ENCODE data around the gene TCAIM.
"Not testable (repeated sequence)": the region's sequence is repeated elsewhere in the genome, so short reads cannot be mapped to it uniquely, and the experiment has no call there.

TCAIM gene

DNA sequence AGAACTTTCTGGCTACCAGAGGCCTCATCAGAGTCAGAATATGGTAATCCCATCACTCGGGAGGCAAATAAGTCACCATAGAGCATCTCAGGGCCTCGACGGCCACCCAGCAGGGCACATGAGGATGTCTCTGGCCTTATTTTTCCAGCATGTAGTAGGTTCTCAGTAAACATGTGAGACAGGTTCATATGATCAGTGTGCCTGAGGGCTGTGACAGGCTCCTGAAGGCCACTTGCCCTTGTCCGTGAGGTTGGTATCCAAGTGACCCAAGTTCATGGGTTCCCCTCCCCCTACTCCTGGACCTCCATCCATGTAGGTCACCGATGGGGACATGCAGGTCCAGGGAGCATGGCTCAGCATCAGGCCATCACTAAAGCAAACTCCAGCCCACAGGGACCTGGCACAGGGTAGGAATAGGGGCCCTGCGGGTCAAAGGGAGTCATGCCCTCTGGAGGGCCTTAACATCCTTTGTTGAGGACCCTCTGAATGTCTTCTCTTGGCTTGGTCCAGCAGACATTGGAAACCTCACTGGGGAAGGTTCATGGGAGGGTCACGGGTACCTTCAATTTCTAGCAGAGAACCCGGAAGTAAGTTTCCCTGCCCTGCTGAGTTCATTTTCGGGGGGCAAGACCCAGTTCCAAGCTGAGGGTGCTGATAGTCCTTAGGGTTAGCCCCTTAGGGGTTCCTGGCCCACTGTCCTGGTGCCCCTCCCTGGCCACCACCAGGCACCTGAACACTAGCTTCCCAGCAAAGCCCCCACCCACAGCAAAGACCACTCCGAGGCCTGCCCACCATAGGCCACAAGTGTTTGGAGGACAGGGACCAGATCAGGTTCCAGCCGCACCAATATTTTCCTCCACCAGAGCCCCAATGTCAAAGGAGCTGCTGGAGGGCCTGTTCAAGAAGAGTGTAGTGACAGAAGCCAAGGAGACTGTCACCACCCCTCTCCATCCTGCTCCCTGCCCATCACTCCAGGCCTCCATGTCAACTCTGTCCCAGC lies 77.8 kb downstream of the TCAIM start:
- no peak for DNase-seq

DNA sequence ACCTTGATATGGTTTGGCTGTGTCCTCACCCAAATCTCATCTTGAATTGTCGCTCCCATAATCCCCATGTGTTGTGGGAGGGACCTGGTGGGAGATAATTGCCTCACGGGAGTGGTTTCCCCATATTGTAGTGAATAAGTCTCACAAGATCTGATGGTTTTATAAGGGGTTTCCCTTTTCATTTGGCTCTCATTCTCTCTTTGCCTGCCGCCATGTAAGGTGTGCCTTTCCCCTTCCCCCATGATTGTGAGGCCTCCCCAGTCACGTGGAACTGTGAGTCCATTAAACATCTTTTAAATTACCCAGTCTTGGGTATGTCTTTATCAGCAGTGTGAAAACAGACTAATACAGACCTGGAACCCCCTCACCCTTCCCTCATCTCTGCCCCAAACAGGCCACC lies 79.6 kb downstream of the TCAIM start:
- DNase-seq, result not testable (repeated sequence)

DNA sequence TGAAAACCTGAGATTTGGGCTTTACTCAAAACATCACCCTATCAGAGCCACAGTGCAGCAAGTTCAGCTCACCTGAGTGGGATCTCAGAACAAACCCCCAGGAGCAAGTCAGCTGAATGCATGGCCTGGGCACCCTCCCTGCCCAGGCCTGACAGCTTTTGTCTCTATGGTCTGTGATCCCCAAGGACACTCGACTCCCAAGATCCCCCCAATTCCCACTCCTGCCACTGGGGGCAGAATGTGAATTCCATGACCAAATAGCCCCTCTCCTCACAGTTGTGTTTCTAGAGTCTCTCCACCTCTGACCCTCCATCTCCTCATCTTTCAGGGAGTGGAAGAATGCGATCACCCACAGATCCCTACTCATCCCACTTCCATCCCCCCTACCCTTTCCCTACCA lies 80.0 kb downstream of the TCAIM start:
- DNase-seq, result no peak

DNA sequence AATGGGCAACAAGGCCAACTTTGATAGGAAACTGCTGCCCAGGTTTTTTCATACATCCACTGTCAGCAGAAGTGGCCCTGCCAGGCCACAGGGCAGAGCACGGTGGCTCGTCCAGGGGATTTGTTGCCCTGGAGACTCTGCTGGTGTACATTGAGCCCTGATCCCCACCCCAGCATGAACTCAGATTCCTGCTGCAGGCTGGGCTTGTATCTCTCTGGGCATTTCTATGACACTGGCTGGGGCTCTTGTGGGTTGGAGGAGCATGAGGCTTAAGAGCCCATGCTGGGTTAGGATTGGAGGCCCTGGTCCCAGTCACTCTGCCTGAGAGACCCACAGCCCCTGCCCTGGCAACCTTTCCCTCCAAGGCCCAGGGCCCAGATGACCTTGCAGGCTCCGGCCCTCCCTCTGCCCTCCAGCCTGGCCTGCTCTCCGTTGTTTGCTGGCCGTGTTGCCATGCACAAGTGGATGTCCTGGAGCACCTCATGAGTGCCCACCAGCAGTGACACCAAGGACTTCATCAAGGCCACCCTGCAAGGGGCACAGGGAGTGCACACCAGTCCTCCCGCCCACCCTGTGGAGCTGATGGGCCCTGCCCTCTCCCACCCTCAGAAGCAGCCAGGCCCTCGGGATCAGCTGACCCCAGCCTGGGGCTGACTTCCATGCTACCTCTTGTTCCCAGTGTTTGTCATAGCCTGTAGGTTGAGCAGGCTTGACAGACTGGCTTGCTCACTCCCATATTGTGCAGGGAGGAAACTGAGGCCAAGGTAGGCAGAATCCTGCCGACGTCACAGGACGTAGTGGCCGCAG lies 80.8 kb downstream of the TCAIM start:
- DNase-seq, result no peak

DNA sequence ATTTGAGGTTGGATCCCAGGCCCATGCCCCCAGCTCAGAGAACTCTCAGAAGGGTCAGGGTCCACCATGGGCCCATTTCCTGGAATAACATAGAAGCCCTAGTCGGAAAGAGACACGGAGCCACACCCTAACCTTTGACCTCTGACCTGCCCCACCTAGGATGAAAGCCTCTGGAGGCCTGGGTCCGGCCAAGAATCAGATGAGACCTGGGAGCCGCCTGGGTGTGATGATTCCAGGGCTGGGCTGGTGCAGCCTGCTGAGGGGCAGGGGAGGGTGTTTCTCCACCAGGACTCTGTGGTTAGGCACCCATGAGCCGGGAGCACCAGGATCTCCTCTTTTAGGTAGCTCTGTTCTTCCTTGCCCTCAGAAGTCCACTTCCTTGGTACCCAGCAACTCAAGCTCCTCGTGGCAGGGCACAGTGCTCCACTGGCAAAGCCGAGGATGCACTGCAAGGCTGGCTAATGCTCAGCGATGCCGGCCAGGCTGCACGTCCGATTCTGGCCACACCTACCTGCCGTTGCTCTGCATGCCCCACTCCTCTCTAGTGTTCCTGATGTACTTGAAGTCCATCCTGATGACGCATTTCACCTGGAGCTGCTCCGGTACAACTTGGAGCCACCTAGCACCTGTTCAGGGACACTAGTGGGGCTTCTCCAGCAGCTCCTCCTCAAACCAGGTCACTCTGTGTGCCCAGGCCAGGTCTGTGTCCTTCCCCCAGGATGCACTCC lies 81.5 kb downstream of the TCAIM start:
- DNase-seq, result no peak

DNA sequence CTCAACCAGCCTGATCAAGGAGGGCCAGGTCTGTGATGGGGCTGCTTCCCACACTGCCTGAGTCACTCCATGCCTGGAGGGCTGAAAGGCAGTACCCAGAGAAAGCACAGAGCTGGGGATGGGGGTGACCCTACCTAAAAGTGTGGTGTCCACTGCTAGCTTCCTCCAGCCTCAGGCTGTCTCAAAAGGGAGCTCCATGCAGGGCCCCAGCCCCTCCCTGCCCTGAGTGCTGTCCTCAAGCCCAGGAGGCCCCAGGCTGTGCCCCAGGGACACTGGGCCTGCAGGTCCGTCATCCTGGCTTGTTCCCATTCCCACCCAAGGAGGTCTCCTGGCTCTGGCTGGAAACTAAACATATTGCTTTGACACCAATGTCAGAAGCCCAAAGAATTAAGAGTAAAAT lies 82.1 kb downstream of the TCAIM start:
- DNase-seq, result no peak

DNA sequence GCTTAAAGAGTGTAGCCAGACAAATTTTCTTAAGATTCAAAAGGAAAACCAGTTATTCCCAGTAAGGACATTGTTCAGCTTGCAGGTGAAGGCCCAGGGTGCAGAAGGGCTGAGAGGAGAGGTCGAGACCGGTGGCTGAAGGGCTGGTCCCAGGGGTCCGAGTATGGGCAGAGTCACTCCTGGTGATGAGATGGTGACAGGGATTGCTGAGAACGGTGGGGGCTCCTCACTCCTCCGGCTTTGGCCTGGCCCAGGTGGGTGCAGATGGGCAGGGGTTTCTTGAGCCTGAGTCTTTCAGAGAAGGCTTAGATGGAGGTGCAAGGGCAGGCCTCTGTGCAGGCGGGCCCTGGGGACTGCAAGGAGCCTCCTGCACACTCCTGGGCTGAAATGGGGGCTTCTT lies 82.7 kb downstream of the TCAIM start:
- no peak for DNase-seq

DNA sequence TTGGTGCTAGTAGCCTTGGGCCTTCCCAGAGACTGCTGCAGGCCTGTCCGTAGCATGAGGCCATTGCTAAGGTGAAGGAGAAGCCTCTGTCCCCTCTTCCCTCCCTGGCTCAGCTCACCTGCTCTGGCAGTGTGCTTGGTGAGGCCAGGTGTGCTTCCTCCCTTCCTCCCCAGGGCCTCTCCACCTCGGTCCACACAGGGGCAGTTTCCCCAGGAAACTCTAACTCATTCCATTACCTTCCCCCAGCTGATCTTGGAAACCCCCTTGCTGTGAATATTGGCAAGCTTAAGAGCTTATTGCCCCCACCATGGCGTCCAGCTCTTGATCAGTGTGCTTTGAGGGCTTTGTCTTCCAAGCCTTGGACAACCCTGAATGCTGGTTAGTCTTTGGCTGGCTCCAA lies 86.2 kb downstream of the TCAIM start:
- no peak for DNase-seq

DNA sequence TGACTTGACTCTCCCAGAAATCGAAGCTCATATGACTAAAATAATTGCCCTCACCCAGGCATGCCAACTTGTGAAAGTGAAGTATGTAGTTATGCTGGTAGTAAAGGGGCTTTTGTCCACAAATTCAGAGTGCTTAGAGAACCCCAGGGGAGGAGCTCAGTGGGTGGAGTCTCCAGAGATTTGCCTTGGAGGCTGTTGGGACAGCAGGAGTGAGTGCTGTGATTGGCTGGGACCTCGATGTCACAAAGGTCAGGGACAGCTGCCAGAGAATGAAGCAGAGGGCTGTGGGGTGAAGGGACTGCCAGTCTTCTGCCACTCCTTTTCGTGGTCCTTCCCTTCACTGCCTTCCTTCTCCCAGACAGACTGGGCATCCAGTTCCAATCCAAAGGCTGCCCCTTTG lies 89.1 kb downstream of the TCAIM start:
- DNase-seq, result no peak

DNA sequence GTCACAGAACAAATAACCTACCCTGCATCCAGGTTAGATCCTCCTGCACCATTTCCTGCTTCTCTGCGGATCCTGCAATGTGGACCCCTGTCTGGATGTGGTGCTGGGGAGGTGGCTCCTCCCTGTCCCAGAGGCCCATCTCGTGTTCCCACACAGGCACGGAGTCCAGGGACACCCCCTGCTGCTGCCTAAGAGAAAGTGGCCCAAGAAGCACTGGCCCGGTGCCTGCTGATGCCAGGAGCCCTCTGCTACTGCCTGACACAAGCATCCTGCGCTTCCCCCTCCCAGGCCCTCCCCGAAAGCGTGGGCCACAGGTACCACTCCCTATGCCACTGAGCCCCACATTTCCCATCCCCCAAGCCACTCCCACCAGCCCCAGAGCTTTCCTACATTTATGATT lies 90.3 kb downstream of the TCAIM start:
- DNase-seq, result no peak

DNA sequence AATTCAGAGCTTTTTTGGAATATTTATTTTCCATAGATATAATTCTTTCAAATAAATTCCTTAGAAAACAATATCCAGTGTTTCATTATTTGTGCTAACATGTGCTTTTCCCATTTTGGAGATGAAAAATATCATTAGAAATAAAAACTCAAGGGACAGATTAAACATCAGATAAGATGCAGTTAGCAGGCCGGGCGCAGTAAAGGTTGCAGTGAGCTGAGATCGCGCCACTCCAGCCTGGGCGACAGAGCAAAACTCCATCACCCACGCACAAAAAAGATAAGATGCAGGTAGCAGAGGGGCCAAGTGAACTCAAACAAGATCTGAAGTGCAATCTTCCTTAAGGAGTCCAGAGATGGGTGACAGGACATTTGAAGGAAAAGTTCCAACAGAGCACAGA lies 90.9 kb downstream of the TCAIM start:
- no peak for DNase-seq

DNA sequence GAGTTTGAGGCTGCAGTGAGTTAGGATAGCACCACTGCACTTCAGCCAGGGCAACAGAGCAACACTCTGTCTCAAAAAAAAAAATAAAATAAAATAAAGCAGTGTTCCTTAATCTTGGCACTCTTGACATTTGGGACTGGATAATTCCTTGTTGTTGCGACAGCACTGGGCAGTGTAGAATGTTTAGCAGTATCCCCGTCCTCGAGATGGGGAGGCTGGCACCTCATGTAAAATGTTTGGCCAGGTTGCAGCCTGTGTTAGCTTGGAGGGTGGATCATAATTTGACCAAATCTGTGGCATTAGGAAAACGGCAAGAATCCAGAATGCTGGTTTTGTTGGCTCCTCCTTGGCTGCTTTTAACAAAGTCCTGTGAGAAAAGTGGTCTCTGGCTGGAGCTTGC lies 91.9 kb downstream of the TCAIM start:
- DNase-seq, result no peak

DNA sequence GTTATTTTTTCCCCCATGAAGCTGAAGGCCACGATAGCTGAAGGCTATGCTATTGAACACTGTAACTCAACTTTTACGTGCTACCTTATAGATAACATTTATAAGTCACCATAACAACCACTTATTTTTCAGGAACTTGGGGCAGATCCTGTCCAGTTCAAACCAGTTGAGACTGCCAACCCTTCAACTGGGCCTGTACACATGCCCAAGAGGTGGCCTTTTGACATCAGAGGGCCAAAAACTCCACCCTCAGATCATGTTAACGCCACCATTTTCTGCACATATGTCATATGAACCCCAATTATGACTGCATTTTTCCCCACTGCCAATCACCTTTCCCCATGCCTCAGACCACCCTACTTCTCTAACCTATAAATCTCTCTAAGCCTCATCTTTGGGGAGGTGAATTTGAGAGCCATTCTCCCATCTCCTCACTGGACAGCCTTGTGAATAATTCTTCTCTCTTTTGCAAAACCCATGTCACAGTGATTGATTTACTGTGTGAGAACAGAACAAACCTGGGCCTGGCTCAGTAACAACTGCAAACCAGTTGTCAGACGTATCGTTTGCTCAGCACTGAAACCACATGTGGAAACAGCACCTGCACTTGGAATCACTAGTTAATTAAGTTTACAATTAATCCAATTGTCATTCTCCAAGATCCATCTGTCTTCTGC lies 96.4 kb downstream of the TCAIM start:
- no peak for DNase-seq

DNA sequence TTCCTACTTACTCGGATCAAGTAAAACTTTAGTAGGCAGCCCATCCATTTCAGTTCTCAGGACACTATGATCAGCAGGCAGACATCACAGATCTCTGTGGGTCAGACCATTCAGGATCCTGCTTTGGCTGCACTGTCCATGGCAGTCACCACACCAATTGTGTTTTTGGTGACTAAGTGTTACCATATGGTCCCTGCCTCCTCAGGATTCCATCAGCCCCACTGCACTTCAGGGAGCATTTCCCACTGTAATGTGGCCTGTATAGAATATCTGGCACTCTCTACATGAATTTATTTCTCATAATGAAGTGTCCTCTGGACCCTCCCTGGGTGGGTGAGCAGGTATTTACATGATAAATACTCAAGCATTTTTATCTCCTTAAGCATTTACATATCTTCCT lies 97.6 kb downstream of the TCAIM start:
- no peak for DNase-seq

DNA sequence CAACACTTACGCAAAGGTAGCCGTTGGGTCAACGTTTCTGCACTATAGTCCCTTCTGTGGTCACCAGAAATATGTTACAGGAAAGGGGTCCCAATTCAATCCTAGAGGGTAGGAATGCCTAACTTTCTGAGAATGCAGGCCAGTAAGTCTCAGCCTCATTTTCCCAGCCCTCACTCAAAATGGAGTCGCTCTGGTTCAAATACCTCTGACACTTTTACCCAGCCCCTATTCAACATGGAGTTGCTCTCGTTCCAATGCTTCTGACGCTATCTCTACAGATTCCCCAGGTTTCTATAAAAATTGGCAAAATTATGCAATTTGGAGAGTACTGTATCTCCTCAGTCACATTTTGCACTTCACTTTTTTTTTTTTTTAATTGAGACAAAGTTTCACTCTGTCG lies 99.2 kb downstream of the TCAIM start:
- DNase-seq, result no peak

DNA sequence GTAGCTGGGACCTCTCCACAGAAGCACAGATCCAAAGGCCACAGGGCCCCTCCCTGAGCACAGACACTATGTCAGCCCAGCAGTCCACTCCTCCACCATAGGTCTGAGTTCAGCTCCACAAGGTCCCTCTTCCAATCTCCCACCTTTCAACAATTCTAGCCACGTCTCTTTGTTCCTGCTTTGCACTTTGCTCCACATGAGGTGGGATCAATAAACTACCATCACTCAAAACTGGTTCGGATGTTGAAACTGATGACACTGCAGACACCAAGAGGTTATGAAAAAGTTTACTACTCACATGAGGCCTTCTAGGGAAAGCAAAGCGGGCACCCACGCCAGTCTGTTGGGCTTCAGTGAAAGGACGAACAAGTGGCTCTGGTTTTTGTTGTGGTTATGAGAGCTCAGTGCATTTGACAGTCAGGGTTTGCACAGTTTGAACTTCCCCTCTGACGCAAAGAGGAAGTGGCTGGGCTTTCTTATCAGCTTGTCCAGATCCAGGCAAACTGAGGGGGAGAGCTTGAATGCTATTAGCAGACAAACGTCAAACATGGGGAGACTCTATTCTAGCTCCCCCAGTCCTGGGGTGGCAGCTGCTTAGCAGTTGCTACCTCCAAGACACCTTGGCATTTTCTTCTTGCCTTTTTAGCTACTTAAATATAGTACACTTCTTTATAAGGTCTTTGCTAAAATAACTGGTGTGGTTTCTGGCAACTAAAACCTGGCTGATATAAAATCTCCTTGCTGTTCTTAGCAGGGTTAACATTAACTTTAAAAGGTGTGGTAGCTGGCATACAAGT lies 101.1 kb downstream of the TCAIM start:
- DNase-seq, result no peak

DNA sequence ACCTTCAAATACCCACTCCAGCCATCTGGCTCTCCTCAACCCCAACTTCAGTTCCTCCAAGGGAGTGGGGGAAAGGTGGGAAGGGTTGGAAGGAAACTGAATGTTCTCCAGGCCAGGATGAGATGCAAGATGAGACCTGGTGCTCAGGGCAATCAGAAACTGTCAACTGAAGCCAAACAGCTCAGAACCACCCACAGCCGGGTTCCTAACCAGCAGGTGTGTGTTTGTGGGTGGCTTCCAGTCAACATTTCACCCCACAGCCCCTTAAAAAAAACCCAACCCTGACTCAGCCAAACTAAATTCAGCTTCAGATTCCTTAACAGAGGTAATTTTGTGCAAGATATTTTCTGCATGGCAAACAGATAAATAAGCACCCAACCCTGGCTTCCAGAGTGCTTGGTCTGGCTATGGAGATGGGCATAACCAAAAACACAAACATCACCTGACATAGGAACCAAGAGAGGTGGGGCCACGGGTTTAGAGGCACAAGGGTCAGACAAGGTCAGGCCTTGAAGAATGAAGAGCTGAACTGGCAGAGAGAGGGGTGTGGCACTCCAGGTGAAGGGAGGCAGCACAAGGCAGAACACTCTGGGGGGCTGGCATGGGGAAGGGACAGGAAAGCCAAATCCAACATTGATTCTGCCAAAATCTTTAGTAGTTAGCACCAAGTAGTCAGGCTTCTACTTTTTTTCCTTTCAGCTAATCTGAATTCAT lies 104.2 kb downstream of the TCAIM start:
- DNase-seq, result no peak

DNA sequence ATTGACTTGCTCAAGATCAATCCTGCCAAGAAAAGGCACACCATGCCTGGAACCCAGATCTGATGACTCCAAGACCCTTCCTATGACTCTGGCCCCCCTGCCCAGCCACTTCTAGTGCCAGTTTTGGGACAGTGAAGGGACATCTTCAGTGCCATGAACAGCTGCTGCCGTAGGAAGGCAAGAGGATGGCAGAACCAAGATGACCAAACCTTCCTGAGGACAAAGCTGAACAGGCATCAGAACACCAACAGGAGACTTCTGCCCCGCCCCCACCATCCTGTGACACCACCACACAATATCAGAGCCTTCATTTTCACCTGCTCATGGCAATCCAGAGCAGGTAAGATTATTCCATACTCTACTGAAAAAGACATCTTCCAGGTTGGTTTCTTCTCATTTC lies 105.9 kb downstream of the TCAIM start:
- no peak for DNase-seq

DNA sequence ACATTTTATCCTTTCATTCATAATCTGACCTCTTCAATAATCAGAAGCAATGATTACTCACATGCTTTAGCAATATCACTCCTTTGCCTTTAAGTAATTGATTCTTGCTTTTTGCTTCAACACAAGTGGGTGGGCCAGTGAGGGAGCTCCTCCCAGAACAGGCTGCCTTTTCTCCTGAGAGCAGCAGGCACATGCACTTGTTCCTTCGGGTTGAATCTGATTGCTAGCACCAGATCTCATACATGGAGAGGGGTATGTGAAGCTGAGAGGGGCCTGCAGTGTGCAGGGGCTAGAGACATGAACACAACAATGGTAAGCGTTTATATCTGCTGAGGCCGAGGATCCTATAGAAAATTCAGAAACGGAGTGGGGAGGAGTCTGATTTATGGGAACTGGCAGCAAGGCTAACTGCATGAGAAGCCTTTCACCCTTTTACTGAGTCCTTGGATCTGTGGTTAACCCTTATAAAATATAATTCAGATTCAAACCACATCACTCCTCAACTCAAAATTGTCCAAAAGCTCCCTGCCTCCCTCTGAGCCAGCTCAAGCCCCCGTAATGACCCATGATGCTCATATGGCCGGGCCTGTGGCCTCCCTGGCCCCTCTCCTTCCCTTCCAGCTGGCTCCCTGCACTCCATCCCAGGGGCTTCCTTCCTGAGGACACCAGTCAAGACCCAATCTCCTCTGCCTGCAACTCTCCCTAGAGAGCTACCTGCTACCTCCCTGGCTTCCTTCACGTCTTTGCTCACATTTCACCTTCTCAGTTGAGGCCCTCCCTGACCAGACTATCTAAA lies 106.5 kb downstream of the TCAIM start:
- DNase-seq, result no peak

DNA sequence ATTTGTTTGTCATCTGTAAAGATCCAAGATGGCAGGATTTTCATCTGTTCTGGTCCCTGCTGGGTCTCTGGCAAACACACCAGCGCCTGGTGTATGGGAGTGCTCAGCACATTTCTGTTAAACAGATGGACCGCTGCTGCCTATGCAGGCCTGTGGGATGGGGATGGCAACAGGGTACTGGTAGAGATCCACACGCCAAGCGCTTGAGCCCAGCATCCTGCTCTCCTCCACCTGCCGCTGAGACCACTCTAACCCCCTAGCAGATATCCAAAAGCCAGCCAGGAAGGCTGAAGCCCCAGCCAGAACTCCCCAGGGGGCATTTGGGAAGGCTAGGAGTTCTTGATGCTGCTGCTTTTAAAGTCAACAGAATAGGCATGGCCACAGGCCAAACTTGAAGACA lies 107.2 kb downstream of the TCAIM start:
- no peak for DNase-seq
